IPS DF 6.9 (cell line): ENCODE data around the gene ISG15.
A peak's percentile ranks its signal among the peaks of the same experiment; 100 is the strongest.

Experiments
- DNase-seq: peaks from one replicate; pipeline ENCODE4 v3.0.0-alpha.2; 2013; ENCODE audit warnings: low read depth, low spot score
- H3K27ac ChIP-seq: one replicate; pipeline ENCODE4 v1.5.1; 2013; ENCODE audit warnings: low read length, control low read depth
- H3K27me3 ChIP-seq: 2 replicates; pipeline ENCODE4 v1.6.1; 2013; ENCODE audit warnings: mild to moderate bottlenecking, low read length; ENCODE audit not compliant: control insufficient read depth, insufficient read depth
- H3K36me3 ChIP-seq: 2 replicates; pipeline ENCODE4 v1.6.1; 2013; ENCODE audit warnings: low read length; ENCODE audit not compliant: control insufficient read depth, insufficient read depth
- H3K4me1 ChIP-seq: 2 replicates; pipeline ENCODE4 v1.6.1; 2013; ENCODE audit warnings: low read length; ENCODE audit not compliant: control insufficient read depth, insufficient read depth
- H3K4me3 ChIP-seq: 2 replicates; pipeline ENCODE4 v1.5.1; 2013; ENCODE audit warnings: mild to moderate bottlenecking, low read length
- H3K9me3 ChIP-seq: 2 replicates; pipeline ENCODE4 v1.6.1; 2013; ENCODE audit warnings: low read length, inconsistent platforms; ENCODE audit not compliant: control insufficient read depth, insufficient read depth
- WGBS: extraction: QIAGEN DNeasy Blood & Tissue Kit; methylation state at CpG from one replicate; pipeline ENCODE4 v1.1.7; 2013; ENCODE audit warnings: mixed read lengths, missing lambda C conversion rate; ENCODE audit not compliant: insufficient read length, insufficient coverage; 5-methylcytosine and 5-hydroxymethylcytosine counted together

Gene ISG15

DNA sequence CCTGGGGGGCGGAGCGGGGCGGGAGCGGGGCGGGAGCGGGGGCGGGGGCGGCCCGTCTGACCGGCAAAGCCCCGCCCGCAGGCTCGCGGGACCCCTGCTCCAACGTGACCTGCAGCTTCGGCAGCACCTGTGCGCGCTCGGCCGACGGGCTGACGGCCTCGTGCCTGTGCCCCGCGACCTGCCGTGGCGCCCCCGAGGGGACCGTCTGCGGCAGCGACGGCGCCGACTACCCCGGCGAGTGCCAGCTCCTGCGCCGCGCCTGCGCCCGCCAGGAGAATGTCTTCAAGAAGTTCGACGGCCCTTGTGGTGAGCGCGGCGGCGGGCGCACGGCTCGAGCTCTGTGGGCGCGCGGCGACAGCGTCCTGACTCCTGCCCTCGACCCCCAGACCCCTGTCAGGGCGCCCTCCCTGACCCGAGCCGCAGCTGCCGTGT is 27.8 kb downstream of the ISG15 start:
- no peak for DNase-seq
- H3K4me1 ChIP-seq: peaks cover 2% of the 10 kb centered on the region
- H3K36me3 ChIP-seq: peaks cover 38% of the 10 kb centered on the region
- H3K27ac ChIP-seq: no peak overlapping the region
- H3K27me3 ChIP-seq: no peaks in the 10 kb centered on the region
- H3K4me3 ChIP-seq: peak overlapping the region; percentile 5; the same call in 1 of the 2 replicates
- WGBS: no CpG with 5 or more reads among the region's 60 CpGs
- no peaks in the 10 kb centered on the region for H3K9me3 ChIP-seq

DNA sequence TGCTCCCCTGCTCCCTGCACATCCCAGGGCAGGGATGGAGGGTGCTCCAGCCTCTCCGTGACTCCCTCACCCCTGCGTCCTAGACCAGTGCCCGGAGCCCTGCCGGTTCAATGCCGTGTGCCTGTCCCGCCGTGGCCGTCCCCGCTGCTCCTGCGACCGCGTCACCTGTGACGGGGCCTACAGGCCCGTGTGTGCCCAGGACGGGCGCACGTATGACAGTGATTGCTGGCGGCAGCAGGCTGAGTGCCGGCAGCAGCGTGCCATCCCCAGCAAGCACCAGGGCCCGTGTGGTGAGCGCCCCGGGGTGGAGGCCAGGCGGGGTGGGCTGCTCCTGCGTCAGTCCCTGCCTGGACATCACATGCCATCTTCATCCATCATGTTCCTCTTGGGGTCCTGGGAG is 28.6 kb downstream of the ISG15 start:
- Histone ChIP-seq H3K27ac (no peak overlapping the region), H3K36me3 (peaks cover 46% of the 10 kb centered on the region)

GRCh38 chr1:1042835-1043234 is 29.5 kb downstream of the ISG15 start:
- no peak overlapping the region for H3K27ac ChIP-seq
- H3K4me3 ChIP-seq: no peak overlapping the region
- no peaks in the 10 kb centered on the region for H3K9me3 ChIP-seq
- no peak for DNase-seq
- peaks cover 2% of the 10 kb centered on the region for H3K4me1 ChIP-seq
- peaks cover 54% of the 10 kb centered on the region for H3K36me3 ChIP-seq
- WGBS: no CpG with 5 or more reads among the region's 10 CpGs
- H3K27me3 ChIP-seq: no peaks in the 10 kb centered on the region

More for the DNA sequence above, 28.6 kb downstream of the ISG15 start:
- Histone ChIP-seq H3K9me3 (no peaks in the 10 kb centered on the region), H3K4me1 (peaks cover 2% of the 10 kb centered on the region), H3K27me3 (no peaks in the 10 kb centered on the region), H3K4me3 (no peak overlapping the region)
- WGBS: no CpG with 5 or more reads among the region's 25 CpGs
- DNase-seq: no peak

DNA sequence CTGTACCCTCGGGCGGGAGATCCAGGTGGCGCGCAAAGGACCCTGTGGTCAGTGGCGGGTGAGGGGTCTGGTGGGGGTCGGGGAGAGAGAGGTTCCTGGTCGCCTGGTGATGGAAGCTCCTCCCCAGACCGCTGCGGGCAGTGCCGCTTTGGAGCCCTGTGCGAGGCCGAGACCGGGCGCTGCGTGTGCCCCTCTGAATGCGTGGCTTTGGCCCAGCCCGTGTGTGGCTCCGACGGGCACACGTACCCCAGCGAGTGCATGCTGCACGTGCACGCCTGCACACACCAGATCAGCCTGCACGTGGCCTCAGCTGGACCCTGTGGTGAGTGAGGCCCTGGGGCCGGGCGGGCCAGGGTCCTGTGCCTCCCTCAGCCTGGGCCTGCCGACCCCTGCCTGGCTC is 30.1 kb downstream of the ISG15 start:
- peaks cover 57% of the 10 kb centered on the region for H3K36me3 ChIP-seq
- WGBS: no CpG with 5 or more reads among the region's 27 CpGs
- H3K4me1 ChIP-seq: peaks cover 2% of the 10 kb centered on the region
- no peak overlapping the region for H3K27ac ChIP-seq
- H3K9me3 ChIP-seq: no peaks in the 10 kb centered on the region
- H3K4me3 ChIP-seq: no peak overlapping the region
- no peaks in the 10 kb centered on the region for H3K27me3 ChIP-seq
- no peak for DNase-seq

DNA sequence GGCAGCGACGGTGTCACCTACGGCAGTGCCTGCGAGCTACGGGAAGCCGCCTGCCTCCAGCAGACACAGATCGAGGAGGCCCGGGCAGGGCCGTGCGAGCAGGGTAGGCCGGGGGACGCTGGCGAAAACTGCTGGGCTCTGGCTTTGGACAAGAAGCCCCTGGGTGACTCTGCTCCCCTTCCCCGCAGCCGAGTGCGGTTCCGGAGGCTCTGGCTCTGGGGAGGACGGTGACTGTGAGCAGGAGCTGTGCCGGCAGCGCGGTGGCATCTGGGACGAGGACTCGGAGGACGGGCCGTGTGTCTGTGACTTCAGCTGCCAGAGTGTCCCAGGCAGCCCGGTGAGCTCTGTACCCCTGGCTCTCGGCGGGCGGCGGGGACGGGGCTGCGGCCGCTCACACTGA is 30.6 kb downstream of the ISG15 start:
- Histone ChIP-seq H3K9me3 (no peaks in the 10 kb centered on the region), H3K27ac (no peak overlapping the region), H3K36me3 (peaks cover 57% of the 10 kb centered on the region), H3K4me1 (peaks cover 2% of the 10 kb centered on the region), H3K27me3 (no peaks in the 10 kb centered on the region), H3K4me3 (no peak overlapping the region)
- no CpG with 5 or more reads among the region's 33 CpGs for WGBS
- no peak for DNase-seq

- Histone ChIP-seq H3K27ac (no peak overlapping the region), H3K27me3 (no peaks in the 10 kb centered on the region), H3K4me1 (peaks cover 2% of the 10 kb centered on the region), H3K9me3 (no peaks in the 10 kb centered on the region), H3K4me3 (no peak overlapping the region), H3K36me3 (peaks cover 57% of the 10 kb centered on the region)
- no CpG with 5 or more reads among the region's 34 CpGs for WGBS
- no peak for DNase-seq
These were observed 31.3 kb downstream of the ISG15 start for GRCh38 chr1:1044455-1045078.

DNA sequence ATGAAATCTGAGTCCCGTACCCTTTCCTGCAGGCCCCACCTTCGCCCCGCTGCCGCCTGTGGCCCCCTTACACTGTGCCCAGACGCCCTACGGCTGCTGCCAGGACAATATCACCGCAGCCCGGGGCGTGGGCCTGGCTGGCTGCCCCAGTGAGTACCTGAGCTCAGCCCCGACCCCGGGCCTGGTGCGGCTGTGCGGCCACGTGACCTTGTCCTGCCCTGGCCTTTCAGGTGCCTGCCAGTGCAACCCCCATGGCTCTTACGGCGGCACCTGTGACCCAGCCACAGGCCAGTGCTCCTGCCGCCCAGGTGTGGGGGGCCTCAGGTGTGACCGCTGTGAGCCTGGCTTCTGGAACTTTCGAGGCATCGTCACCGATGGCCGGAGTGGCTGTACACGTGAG is 31.8 kb downstream of the ISG15 start:
- Histone ChIP-seq H3K4me3 (no peak overlapping the region), H3K27me3 (no peaks in the 10 kb centered on the region), H3K4me1 (peaks cover 2% of the 10 kb centered on the region; the same call in 1 of the 2 replicates), H3K9me3 (no peaks in the 10 kb centered on the region), H3K27ac (no peak overlapping the region), H3K36me3 (peaks cover 57% of the 10 kb centered on the region)
- no CpG with 5 or more reads among the region's 23 CpGs for WGBS
- DNase-seq: no peak

DNA sequence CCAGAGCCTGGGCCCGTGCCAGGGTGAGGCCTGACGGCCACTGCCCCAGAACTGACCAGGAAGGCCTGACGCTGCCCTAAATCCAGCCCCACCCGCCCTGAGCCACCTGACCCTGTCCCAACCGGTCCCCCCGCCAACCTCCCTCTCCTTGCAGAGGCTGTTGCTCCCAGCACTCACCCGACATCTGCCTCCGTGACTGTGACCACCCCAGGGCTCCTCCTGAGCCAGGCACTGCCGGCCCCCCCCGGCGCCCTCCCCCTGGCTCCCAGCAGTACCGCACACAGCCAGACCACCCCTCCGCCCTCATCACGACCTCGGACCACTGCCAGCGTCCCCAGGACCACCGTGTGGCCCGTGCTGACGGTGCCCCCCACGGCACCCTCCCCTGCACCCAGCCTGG is 32.9 kb downstream of the ISG15 start:
- Histone ChIP-seq H3K4me1 (no peaks in the 10 kb centered on the region; the same call in 1 of the 2 replicates), H3K9me3 (no peaks in the 10 kb centered on the region), H3K36me3 (peaks cover 59% of the 10 kb centered on the region), H3K27ac (no peak overlapping the region), H3K27me3 (no peaks in the 10 kb centered on the region), H3K4me3 (no peak overlapping the region)
- no CpG with 5 or more reads among the region's 20 CpGs for WGBS
- no peak for DNase-seq

GRCh38 chr1:1046767-1047166 is 33.5 kb downstream of the ISG15 start:
- no peaks in the 10 kb centered on the region for H3K9me3 ChIP-seq
- no peak for DNase-seq
- H3K27me3 ChIP-seq: no peaks in the 10 kb centered on the region
- peaks cover 64% of the 10 kb centered on the region for H3K36me3 ChIP-seq
- H3K4me3 ChIP-seq: no peak overlapping the region
- no peak overlapping the region for H3K27ac ChIP-seq
- no peaks in the 10 kb centered on the region; the same call in 1 of the 2 replicates for H3K4me1 ChIP-seq
- no CpG with 5 or more reads among the region's 26 CpGs for WGBS

DNA sequence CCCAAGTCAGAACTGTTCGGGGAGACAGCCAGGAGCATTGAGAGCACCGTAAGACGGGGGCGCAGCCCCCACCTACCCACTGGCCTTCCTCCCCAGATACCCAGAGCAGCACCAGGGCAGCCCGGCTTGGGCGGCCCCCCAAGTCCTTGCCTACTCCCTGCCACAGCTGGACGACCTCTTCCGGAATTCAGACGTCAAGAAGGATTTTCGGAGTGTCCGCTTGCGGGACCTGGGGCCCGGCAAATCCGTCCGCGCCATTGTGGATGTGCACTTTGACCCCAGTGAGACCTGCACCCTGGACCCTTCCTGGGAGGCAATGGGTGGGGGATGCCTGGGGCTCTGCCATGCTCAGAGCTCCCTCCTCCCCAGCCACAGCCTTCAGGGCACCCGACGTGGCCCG is 34.1 kb downstream of the ISG15 start:
- no peak for DNase-seq
- no peak overlapping the region for H3K27ac ChIP-seq
- WGBS: no CpG with 5 or more reads among the region's 19 CpGs
- no peak overlapping the region for H3K4me3 ChIP-seq
- no peaks in the 10 kb centered on the region for H3K9me3 ChIP-seq
- H3K4me1 ChIP-seq: no peaks in the 10 kb centered on the region; the same call in 1 of the 2 replicates
- no peaks in the 10 kb centered on the region for H3K27me3 ChIP-seq
- H3K36me3 ChIP-seq: peaks cover 65% of the 10 kb centered on the region

- H3K4me1 ChIP-seq: no peaks in the 10 kb centered on the region; the same call in 1 of the 2 replicates
- H3K27me3 ChIP-seq: no peaks in the 10 kb centered on the region
- no CpG with 5 or more reads among the region's 25 CpGs for WGBS
- no peak overlapping the region for H3K27ac ChIP-seq
- peaks cover 68% of the 10 kb centered on the region for H3K36me3 ChIP-seq
- no peak for DNase-seq
- H3K4me3 ChIP-seq: no peak overlapping the region
- H3K9me3 ChIP-seq: no peaks in the 10 kb centered on the region
These were observed 34.7 kb downstream of the ISG15 start for GRCh38 chr1:1047963-1048362.
